ENCODE results near the gene IRAK1.

DNA sequence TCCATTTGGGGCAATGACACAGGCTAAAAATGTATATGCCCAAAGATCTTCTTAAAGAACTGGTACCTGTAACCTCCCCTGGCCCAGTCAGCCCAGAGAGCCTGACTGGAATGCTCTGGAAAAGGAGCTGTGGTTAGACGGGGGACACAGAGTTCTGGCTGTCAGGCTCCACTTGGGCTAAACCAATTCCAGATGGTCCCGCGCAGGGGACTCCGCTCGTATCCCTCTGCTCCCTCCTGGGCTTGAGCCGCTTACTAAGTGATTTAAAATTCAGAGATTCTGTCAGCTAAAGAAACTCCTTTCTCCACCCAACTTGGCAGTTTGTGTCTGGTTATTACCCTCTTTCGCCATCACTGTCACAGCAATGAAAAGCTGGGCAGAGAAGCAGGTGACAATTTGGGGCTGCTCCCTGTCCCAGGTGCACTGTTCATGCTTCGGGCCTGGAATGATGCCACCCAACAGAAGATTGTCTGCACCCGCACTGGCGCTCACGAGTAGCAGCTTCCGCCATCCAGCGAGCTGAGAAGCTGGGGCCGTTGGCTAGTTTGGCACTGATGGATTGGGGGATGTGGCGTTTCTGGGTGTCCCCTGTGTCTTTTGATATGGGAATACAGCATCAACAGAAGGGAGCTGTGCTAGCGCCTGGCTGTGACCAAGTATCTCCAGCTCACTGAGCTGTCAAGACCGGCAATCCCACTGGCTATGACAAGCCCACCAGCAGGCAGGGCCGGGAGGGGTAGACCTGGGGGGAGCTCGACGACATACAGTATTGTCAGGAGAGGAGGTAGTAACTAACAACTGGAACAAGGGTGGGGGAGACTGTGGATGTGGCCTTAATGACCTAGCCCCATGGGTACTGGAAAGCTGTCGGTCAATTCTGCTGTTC, 6.7 kb upstream of the IRAK1 start:
- no peak for TF ChIP-seq POLR2AphosphoS5 (IDR thresholded peaks at IDR 0.05; ENCODE audit: control insufficient read depth, insufficient read depth, low read depth, low read length)
- TF ChIP-seq NCOA2 (IDR thresholded peaks at IDR 0.05; ENCODE audit: partially characterized antibody in 2 of 2), result no peak
- TF ChIP-seq CTCF (IDR thresholded peaks at IDR 0.05 in 2 of 3, conservative IDR thresholded peaks at IDR 0.05 in 1 of 3; ENCODE audit: insufficient read depth in 2 of 3, low read depth in 1 of 3, low read length in 3 of 3), result no peak
- TF ChIP-seq GABPA (tag; conservative IDR thresholded peaks at IDR 0.05; ENCODE audit: low read depth), result no peak
- TF ChIP-seq FOXP1 (CRISPR knock-in tag; IDR thresholded peaks at IDR 0.05), result no peak
